BJ (cell line): Measurements from ENCODE around the gene ICE1. TPM values are rescaled to one million over a fixed set of nuclear protein-coding genes. Genes with fewer than 3 reads are reported as not detected.
"Not testable (repeated sequence)": the region's sequence is repeated elsewhere in the genome, so short reads cannot be mapped to it uniquely, and the experiment has no call there.

Experiments used
- CTCF ChIA-PET: fragments of 350-600 bp; formaldehyde crosslinking; extraction: SDS; loops from one replicate; lab custom pipeline; 2021; ENCODE audit warnings: antibody characterized with exemption, inconsistent platforms; lab: Yijun Ruan, JAX
- POLR2A ChIA-PET: fragments of 300-600 bp; sonication (Branson Sonifier 250); formaldehyde crosslinking; extraction: SDS; loops from one replicate; lab custom pipeline; 2021; ENCODE audit warnings: antibody characterized with exemption; lab: Charles Lee
- DNase-seq: peaks from one replicate; pipeline ENCODE4 v3.0.0-alpha.2; 2011; ENCODE audit warnings: low read depth
- H3K27me3 ChIP-seq: 2 replicates; pipeline ENCODE4 v1.6.0; 2011; ENCODE audit warnings: low read length; ENCODE audit not compliant: control insufficient read depth, insufficient read depth
- H3K36me3 ChIP-seq: 2 replicates; pipeline ENCODE4 v1.5.1; 2011; ENCODE audit warnings: low read length; ENCODE audit not compliant: control insufficient read depth, insufficient read depth
- H3K4me3 ChIP-seq: 2 replicates; pipeline ENCODE4 v1.5.1; 2011; ENCODE audit warnings: low read depth, mild to moderate bottlenecking, control low read depth, low read length
- CTCF ChIP-seq: IDR thresholded peaks from 2 replicates; pipeline ENCODE4 v1.5.1; 2011; ENCODE audit warnings: low read depth, mild to moderate bottlenecking, control low read depth, inconsistent platforms, low read length, moderate library complexity; ENCODE audit not compliant: insufficient read depth
- polyA plus RNA-seq: library from polyadenylated mRNA; depleted of rRNA; stranded (reverse); fragments of >200 nt; gene quantifications from 2 replicates; pipeline ENCODE4 v1.2.3, GENCODE V29; 2011

The ICE1 gene
- polyA plus RNA-seq, 1 experiment: 10.2 TPM

DNA sequence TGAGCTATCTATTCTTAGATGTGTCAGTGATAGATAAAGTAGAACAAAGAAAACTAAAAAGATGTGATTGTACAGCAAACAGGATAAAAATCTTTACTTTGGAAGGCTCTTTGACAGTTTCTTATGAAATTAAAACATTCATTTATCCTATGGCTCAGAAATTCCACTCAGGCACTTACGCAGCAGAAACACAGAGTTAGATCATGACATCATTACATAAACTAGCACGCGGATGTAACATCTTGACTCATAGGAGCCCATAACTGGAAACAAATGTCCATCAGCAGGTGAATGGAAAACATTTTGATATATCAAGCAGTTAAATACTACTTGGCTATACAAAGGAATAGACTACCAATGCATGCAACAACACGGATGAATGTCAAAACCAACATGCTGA is 45.3 kb downstream of the ICE1 start:
- no peak overlapping the region for H3K4me3 ChIP-seq
- DNase-seq: no peak
- ChIA-PET CTCF (no interaction called here), POLR2A (no interaction called here)
- H3K27me3 ChIP-seq: no peaks in the 10 kb centered on the region
- peaks cover 2% of the 10 kb centered on the region for H3K36me3 ChIP-seq
- no peak for TF ChIP-seq CTCF

DNA sequence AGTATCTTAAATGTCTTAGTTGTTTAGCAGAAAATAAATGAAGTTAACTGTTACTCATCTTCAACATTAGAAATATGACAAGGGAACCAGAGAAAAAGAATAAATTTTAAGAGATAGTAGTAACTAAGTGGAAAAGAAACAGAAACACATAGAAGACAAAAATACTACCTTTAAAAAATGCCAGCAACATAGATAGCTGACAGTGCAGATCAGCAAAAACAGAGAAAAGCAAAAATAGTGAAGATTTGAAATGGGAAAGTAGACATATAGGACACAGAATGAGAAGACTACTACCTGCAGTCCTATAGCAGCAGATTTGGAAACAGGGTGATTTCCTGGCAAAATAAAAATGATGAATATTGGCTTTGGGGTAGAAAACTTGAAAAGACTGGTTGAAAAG is 48.5 kb downstream of the ICE1 start:
- H3K4me3 ChIP-seq: no peak overlapping the region
- no peak for DNase-seq
- POLR2A ChIA-PET: no interaction called here
- H3K27me3 ChIP-seq: no peaks in the 10 kb centered on the region
- TF ChIP-seq CTCF: no peak
- CTCF ChIA-PET: no interaction called here
- peaks cover 1% of the 10 kb centered on the region for H3K36me3 ChIP-seq

- ChIA-PET POLR2A (no interaction called here), CTCF (interaction anchor here (1.0 kb wide), 1 partner anchor 1272 kb away, joined by 3 read pairs; no protein-coding TSS in a partner anchor)
- no peak for TF ChIP-seq CTCF
- Histone ChIP-seq H3K36me3 (peaks cover 4% of the 10 kb centered on the region), H3K4me3 (no peak overlapping the region), H3K27me3 (no peaks in the 10 kb centered on the region)
- DNase-seq: no peak
These were observed 50.7 kb downstream of the ICE1 start for GRCh38 chr5:5473226-5473625.

GRCh38 chr5:5474961-5475360 is 52.5 kb downstream of the ICE1 start:
- no peak overlapping the region for H3K4me3 ChIP-seq
- peaks cover 4% of the 10 kb centered on the region for H3K36me3 ChIP-seq
- ChIA-PET POLR2A (no interaction called here), CTCF (interaction anchor here (1.1 to 1.2 kb wide), 2 partner anchors 9 to 16 kb away, joined by 3 to 5 read pairs; no protein-coding TSS in a partner anchor)
- TF ChIP-seq CTCF: no peak
- H3K27me3 ChIP-seq: no peaks in the 10 kb centered on the region
- no peak for DNase-seq

DNA sequence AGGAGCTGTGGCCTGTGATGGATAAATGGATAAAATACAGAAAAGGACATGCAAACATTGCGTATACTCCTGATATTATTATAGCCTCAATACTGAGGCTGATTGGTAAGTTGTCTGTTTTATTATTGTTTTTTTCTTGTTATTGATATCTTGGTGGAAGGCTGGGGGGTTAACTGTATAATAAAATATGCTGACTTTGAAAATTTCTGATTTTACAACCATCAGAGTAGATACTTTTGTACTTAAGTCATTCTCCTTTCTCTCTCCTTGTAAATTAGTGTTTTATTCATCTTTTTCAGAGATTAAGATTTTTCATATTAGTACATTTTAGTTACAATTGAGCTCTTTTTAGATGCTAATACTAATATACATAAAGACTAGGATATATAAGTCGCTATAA is 53.5 kb downstream of the ICE1 start:
- Histone ChIP-seq H3K4me3 (no peak overlapping the region), H3K36me3 (peaks cover 4% of the 10 kb centered on the region), H3K27me3 (no peaks in the 10 kb centered on the region)
- no peak for TF ChIP-seq CTCF
- POLR2A ChIA-PET: no interaction called here
- DNase-seq: no peak
- CTCF ChIA-PET: no interaction called here

- H3K4me3 ChIP-seq, DNase-seq, H3K27me3 ChIP-seq, POLR2A ChIA-PET, H3K36me3 ChIP-seq, CTCF ChIA-PET: not testable (repeated sequence)
These were observed 57.1 kb downstream of the ICE1 start for GRCh38 chr5:5479578-5479977.
